CD4-positive, alpha-beta T cell treated with Interleukin-12 subunit alpha and Interleukin-12 subunit beta, for 1 hour (primary cell): Measurements from ENCODE around the gene PIK3C3.

Experiments
- DNase-seq: peaks from one replicate; pipeline ENCODE4 v3.0.0-alpha.2; 2020

The PIK3C3 gene

GRCh38 chr18:41954827-41955613, at the start of gene PIK3C3:
Gene PIK3C3, plus strand, starts transcription at chr18:41955234. Its CDS starts 58 bp downstream, at chr18:41955292.
- peak; percentile 98 for DNase-seq

GRCh38 chr18:41905786-41906527, 49.1 kb upstream of the PIK3C3 start:
- no peak for DNase-seq

GRCh38 chr18:41906528-41907146, 48.4 kb upstream of the PIK3C3 start:
- peak; percentile 65 for DNase-seq

GRCh38 chr18:41917181-41917580, 37.9 kb upstream of the PIK3C3 start:
- DNase-seq, result no peak

- DNase-seq, result no peak
Measured at GRCh38 chr18:41921770-41922169, 33.3 kb upstream of the PIK3C3 start.

GRCh38 chr18:41922176-41922575, 32.9 kb upstream of the PIK3C3 start:
- DNase-seq, result no peak

- no peak for DNase-seq
Measured at GRCh38 chr18:41922841-41923240, 32.2 kb upstream of the PIK3C3 start.

- no peak for DNase-seq
Measured at GRCh38 chr18:41923446-41923845, 31.6 kb upstream of the PIK3C3 start.

- no peak for DNase-seq
Measured at GRCh38 chr18:41928581-41928980, 26.5 kb upstream of the PIK3C3 start.

GRCh38 chr18:41932899-41933298, 22.1 kb upstream of the PIK3C3 start:
- DNase-seq, result no peak

- DNase-seq, result no peak
Measured at GRCh38 chr18:41933778-41934177, 21.3 kb upstream of the PIK3C3 start.

- DNase-seq, result no peak
Measured at GRCh38 chr18:41936471-41937134, 18.4 kb upstream of the PIK3C3 start.

GRCh38 chr18:41938445-41938844, 16.6 kb upstream of the PIK3C3 start:
- no peak for DNase-seq

GRCh38 chr18:41939326-41939725, 15.7 kb upstream of the PIK3C3 start:
- no peak for DNase-seq

- DNase-seq, result no peak
Measured at GRCh38 chr18:41940506-41941215, 14.4 kb upstream of the PIK3C3 start.

- DNase-seq, result no peak
Measured at GRCh38 chr18:41942254-41942653, 12.8 kb upstream of the PIK3C3 start.

- DNase-seq, result no peak
Measured at GRCh38 chr18:41948544-41949110, 6.4 kb upstream of the PIK3C3 start.

GRCh38 chr18:41949206-41949920, 5.7 kb upstream of the PIK3C3 start:
- no peak for DNase-seq

- peak; percentile 6 for DNase-seq
Measured at GRCh38 chr18:41955688-41956087, 654 bp downstream of the PIK3C3 start.

- no peak for DNase-seq
Measured at GRCh38 chr18:41959045-41959444, 4.0 kb downstream of the PIK3C3 start.

GRCh38 chr18:41965634-41966255, 10.7 kb downstream of the PIK3C3 start:
- DNase-seq, result no peak
